ENCODE results near the gene TBC1D23. TPM values are rescaled to one million over a fixed set of nuclear protein-coding genes. Genes with fewer than 3 reads are reported as not detected.

The TBC1D23 gene
- total RNA-seq, 1 donor from 2014 or later = 56.9 TPM

GRCh38 chr3:100264242-100264641, 3.5 kb downstream of the TBC1D23 start:
- H3K4me3 ChIP-seq = no peak overlapping the region
- TF ChIP-seq CTCF (IDR thresholded peaks at IDR 0.05) = no peak
- H3K27me3 ChIP-seq = no peaks in the 10 kb centered on the region
- no peak overlapping the region for H3K27ac ChIP-seq
- peaks cover 5 to 28% of the 10 kb centered on the region in 2 donors for H3K4me1 ChIP-seq
- intact Hi-C loops (cut with DNase I) = loop anchor here (5.0 kb wide), 1 partner anchor 447 kb away; the partner anchor contains the start of gene CMSS1
- no peak for DNase-seq (ENCODE audit: low spot score in 2 of 2)
- no peaks in the 10 kb centered on the region for H3K36me3 ChIP-seq
- no peaks in the 10 kb centered on the region for H3K9me3 ChIP-seq

GRCh38 chr3:100265016-100265415, 4.2 kb downstream of the TBC1D23 start:
- Histone ChIP-seq H3K36me3 (no peaks in the 10 kb centered on the region), H3K9me3 (no peaks in the 10 kb centered on the region), H3K27ac (no peak overlapping the region), H3K4me1 (peaks cover 5 to 25% of the 10 kb centered on the region in 2 donors), H3K4me3 (no peak overlapping the region), H3K27me3 (no peaks in the 10 kb centered on the region)
- intact Hi-C loops (cut with DNase I) = no loop called here
- TF ChIP-seq CTCF (IDR thresholded peaks at IDR 0.05) = no peak
- no peak for DNase-seq (ENCODE audit: low spot score in 2 of 2)

- Histone ChIP-seq H3K4me3 (no peak overlapping the region), H3K27ac (no peak overlapping the region), H3K27me3 (no peaks in the 10 kb centered on the region), H3K4me1 (peaks cover 5 to 22% of the 10 kb centered on the region in 2 donors), H3K36me3 (no peaks in the 10 kb centered on the region), H3K9me3 (no peaks in the 10 kb centered on the region)
- intact Hi-C loops (cut with DNase I) = no loop called here
- no peak for TF ChIP-seq CTCF (IDR thresholded peaks at IDR 0.05)
- no peak for DNase-seq (ENCODE audit: low spot score in 2 of 2)
Measured at GRCh38 chr3:100266531-100266930, 5.7 kb downstream of the TBC1D23 start.

- Histone ChIP-seq H3K9me3 (no peaks in the 10 kb centered on the region), H3K4me1 (peaks cover 5 to 13% of the 10 kb centered on the region in 2 donors), H3K27ac (no peak overlapping the region), H3K36me3 (no peaks in the 10 kb centered on the region), H3K4me3 (no peak overlapping the region), H3K27me3 (no peaks in the 10 kb centered on the region)
- no peak for TF ChIP-seq CTCF (IDR thresholded peaks at IDR 0.05)
- no peak for DNase-seq (ENCODE audit: low spot score in 2 of 2)
- intact Hi-C loops (cut with DNase I) = no loop called here
Measured at GRCh38 chr3:100268156-100268555, 7.4 kb downstream of the TBC1D23 start.

- Histone ChIP-seq H3K36me3 (no peaks in the 10 kb centered on the region), H3K27ac (no peak overlapping the region), H3K27me3 (no peaks in the 10 kb centered on the region), H3K9me3 (no peaks in the 10 kb centered on the region), H3K4me1 (peaks cover 4 to 13% of the 10 kb centered on the region in 2 donors), H3K4me3 (no peak overlapping the region)
- intact Hi-C loops (cut with DNase I) = no loop called here
- DNase-seq (ENCODE audit: low spot score in 2 of 2) = no peak
- TF ChIP-seq CTCF (IDR thresholded peaks at IDR 0.05) = no peak
Measured at GRCh38 chr3:100269001-100269400, 8.2 kb downstream of the TBC1D23 start.

Data from ascending aorta (tissue), 2 donors.